SK-N-SH treated with all-trans-retinoic acid at 6 μM for 48 hours (cell line): ENCODE results near the gene ARL11.

ENCODE experiments used
- ARNTL ChIP-seq: fragments of 450-650 bp; formaldehyde crosslinking; IDR thresholded peaks from 2 replicates; pipeline ENCODE4 v1.5.0; 2020; ENCODE audit warnings: low read depth, mild to moderate bottlenecking, moderate library complexity, borderline replicate concordance
- GLIS3 ChIP-seq: fragments of 250-450 bp; sonication (Bioruptor Pico); IDR thresholded peaks from 2 replicates; pipeline ENCODE4 v1.5.0; 2020; ENCODE audit warnings: mild to moderate bottlenecking, moderate library complexity
- OSR1 ChIP-seq: fragments of 250-450 bp; sonication (Bioruptor Pico); IDR thresholded peaks from 2 replicates; pipeline ENCODE4 v1.8.0; 2022; ENCODE audit warnings: moderate library complexity, mild to moderate bottlenecking, inconsistent platforms
- RARB ChIP-seq: fragments of 250-450 bp; sonication (Bioruptor Pico); IDR thresholded peaks from 2 replicates; pipeline ENCODE4 v1.8.0; 2021; ENCODE audit warnings: mild to moderate bottlenecking, moderate library complexity
- ZFP30 ChIP-seq: fragments of 450-650 bp; formaldehyde crosslinking; IDR thresholded peaks from 2 replicates; pipeline ENCODE4 v1.5.0; 2022; ENCODE audit warnings: mild to moderate bottlenecking, moderate library complexity
- ZNF565 ChIP-seq: fragments of 450-650 bp; formaldehyde crosslinking; conservative IDR thresholded peaks from 2 replicates; pipeline ENCODE4 v1.5.0; 2020; ENCODE audit warnings: low read depth, mild to moderate bottlenecking, moderate library complexity
- ZNF70 ChIP-seq: fragments of 450-650 bp; formaldehyde crosslinking; IDR thresholded peaks from 2 replicates; pipeline ENCODE4 v1.5.0; 2020; ENCODE audit warnings: mild to moderate bottlenecking, moderate library complexity
- ZNF8 ChIP-seq: fragments of 450-650 bp; formaldehyde crosslinking; IDR thresholded peaks from 2 replicates; pipeline ENCODE4 v1.5.0; 2020; ENCODE audit warnings: mild to moderate bottlenecking, moderate library complexity
- TF ChIP-seq, protein P1 (sequence below): fragments of 250-450 bp; sonication (Bioruptor Pico); IDR thresholded peaks from 2 replicates; pipeline ENCODE4 v1.8.0; 2021; ENCODE audit warnings: low read depth, mild to moderate bottlenecking, moderate library complexity, borderline replicate concordance

DNA sequence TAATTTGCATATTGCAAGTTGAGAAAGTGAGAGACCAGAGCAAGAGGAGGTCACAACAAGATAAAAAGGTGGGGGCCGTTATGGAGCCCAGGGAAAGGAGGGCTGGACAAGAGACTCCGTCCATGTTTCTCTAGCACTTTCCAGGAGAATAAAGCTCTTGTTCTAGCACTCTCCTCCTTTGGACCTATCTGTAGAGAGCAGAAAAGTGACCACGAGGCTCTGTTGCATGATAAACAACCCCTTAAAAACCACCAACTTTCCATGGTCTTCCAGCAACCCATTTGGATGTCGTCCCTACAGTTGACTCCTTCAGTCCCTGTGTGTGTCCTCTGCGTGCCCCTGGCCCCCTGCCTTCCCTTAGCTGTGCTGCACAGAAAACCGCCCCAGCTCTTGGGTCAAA lies 4.1 kb upstream of the ARL11 start:
- TF ChIP-seq ARNTL (CRISPR knock-in tag) = no peak
- TF ChIP-seq ZNF70 (CRISPR knock-in tag) = no peak
- TF ChIP-seq, protein P1, sequence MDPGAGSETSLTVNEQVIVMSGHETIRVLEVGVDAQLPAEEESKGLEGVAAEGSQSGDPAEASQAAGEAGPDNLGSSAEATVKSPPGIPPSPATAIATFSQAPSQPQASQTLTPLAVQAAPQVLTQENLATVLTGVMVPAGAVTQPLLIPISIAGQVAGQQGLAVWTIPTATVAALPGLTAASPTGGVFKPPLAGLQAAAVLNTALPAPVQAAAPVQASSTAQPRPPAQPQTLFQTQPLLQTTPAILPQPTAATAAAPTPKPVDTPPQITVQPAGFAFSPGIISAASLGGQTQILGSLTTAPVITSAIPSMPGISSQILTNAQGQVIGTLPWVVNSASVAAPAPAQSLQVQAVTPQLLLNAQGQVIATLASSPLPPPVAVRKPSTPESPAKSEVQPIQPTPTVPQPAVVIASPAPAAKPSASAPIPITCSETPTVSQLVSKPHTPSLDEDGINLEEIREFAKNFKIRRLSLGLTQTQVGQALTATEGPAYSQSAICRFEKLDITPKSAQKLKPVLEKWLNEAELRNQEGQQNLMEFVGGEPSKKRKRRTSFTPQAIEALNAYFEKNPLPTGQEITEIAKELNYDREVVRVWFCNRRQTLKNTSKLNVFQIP (CRISPR knock-in tag) = no peak
- TF ChIP-seq ZNF8 = no peak
- no peak for TF ChIP-seq ZNF565 (CRISPR knock-in tag)
- no peak for TF ChIP-seq OSR1 (CRISPR knock-in tag)
- TF ChIP-seq RARB (CRISPR knock-in tag) = no peak
- TF ChIP-seq ZFP30 (CRISPR knock-in tag) = no peak
- TF ChIP-seq GLIS3 = no peak
